ENCODE data around the gene OCA2. TPM values are rescaled to one million over a fixed set of nuclear protein-coding genes. Genes with fewer than 3 reads are reported as not detected.

OCA2 gene
- polyA plus RNA-seq, 1 donor (not counting 4 experiments of a cell fraction or from before 2014, with no cell fraction given) = 0.05 TPM

GRCh38 chr15:27798807-27799206 lies 300.3 kb downstream of the OCA2 start:
- no peak for FAIRE-seq
- no peaks in the 10 kb centered on the region for H3K4me1 ChIP-seq (ENCODE audit: control insufficient read depth, extremely low read depth, insufficient read depth, low read length)
- H3K9me1 ChIP-seq (ENCODE audit: control insufficient read depth, extremely low read depth, insufficient read depth, low read length) = no peaks in the 10 kb centered on the region
- no peaks in the 10 kb centered on the region for H3K79me2 ChIP-seq (ENCODE audit: control insufficient read depth, insufficient read depth, low read length)
- no peak overlapping the region for H3K27ac ChIP-seq (ENCODE audit: control insufficient read depth, insufficient read depth, low read length)
- no peaks in the 10 kb centered on the region for H4K20me1 ChIP-seq (ENCODE audit: control insufficient read depth, extremely low read depth, insufficient read depth, low read length)
- H3K9ac ChIP-seq (ENCODE audit: control insufficient read depth, extremely low read depth, insufficient read depth, low read length) = no peak overlapping the region
- H3K27me3 ChIP-seq (ENCODE audit: control insufficient read depth, extremely low read depth, insufficient read depth, low read length) = no peaks in the 10 kb centered on the region
- H3K36me3 ChIP-seq (ENCODE audit: control insufficient read depth in 2 of 2, extremely low read depth in 1 of 2, insufficient read depth in 2 of 2, low read length in 2 of 2) = no peaks in the 10 kb centered on the region
- no peak overlapping the region for H3K4me3 ChIP-seq (ENCODE audit: control insufficient read depth in 2 of 3, extremely low read depth in 1 of 3, insufficient read depth in 2 of 3, low read depth in 1 of 3, low read length in 3 of 3)
- DNase-seq (ENCODE audit: low read depth, low spot score) = no peak
- H3K4me2 ChIP-seq (ENCODE audit: control insufficient read depth, extremely low read depth, insufficient read depth, low read depth, low read length) = no peak overlapping the region
- dilution Hi-C loops (cut with MboI; ENCODE audit: extremely low pct_ligation_motif_present, low sequenced_read_pairs) = no loop called here
- H3K9me3 ChIP-seq (ENCODE audit: control insufficient read depth, low read depth, low read length) = no peaks in the 10 kb centered on the region
- TF ChIP-seq CTCF (optimal IDR thresholded peaks at IDR 0.05 in 1 of 3, IDR thresholded peaks at IDR 0.05 in 1 of 3, conservative IDR thresholded peaks at IDR 0.05 in 1 of 3; ENCODE audit: extremely low read depth in 1 of 3, insufficient read depth in 2 of 3, low read length in 3 of 3) = no peak
- TF ChIP-seq EZH2 (IDR thresholded peaks at IDR 0.05; ENCODE audit: low read length) = no peak
- H2AFZ ChIP-seq (ENCODE audit: control insufficient read depth, low read length) = no peak overlapping the region

GRCh38 chr15:27797765-27798164 lies 301.4 kb downstream of the OCA2 start:
- Histone ChIP-seq H3K9ac (ENCODE audit: control insufficient read depth, extremely low read depth, insufficient read depth, low read length) (no peak overlapping the region), H3K9me3 (ENCODE audit: control insufficient read depth, low read depth, low read length) (no peaks in the 10 kb centered on the region), H3K9me1 (ENCODE audit: control insufficient read depth, extremely low read depth, insufficient read depth, low read length) (no peaks in the 10 kb centered on the region), H3K4me1 (ENCODE audit: control insufficient read depth, extremely low read depth, insufficient read depth, low read length) (no peaks in the 10 kb centered on the region), H3K27ac (ENCODE audit: control insufficient read depth, insufficient read depth, low read length) (no peak overlapping the region), H3K36me3 (ENCODE audit: control insufficient read depth in 2 of 2, extremely low read depth in 1 of 2, insufficient read depth in 2 of 2, low read length in 2 of 2) (no peaks in the 10 kb centered on the region), H3K4me2 (ENCODE audit: control insufficient read depth, extremely low read depth, insufficient read depth, low read depth, low read length) (no peak overlapping the region), H3K4me3 (ENCODE audit: control insufficient read depth in 2 of 3, extremely low read depth in 1 of 3, insufficient read depth in 2 of 3, low read depth in 1 of 3, low read length in 3 of 3) (no peak overlapping the region), H2AFZ (ENCODE audit: control insufficient read depth, low read length) (no peak overlapping the region), H3K79me2 (ENCODE audit: control insufficient read depth, insufficient read depth, low read length) (no peaks in the 10 kb centered on the region), H3K27me3 (ENCODE audit: control insufficient read depth, extremely low read depth, insufficient read depth, low read length) (no peaks in the 10 kb centered on the region), H4K20me1 (ENCODE audit: control insufficient read depth, extremely low read depth, insufficient read depth, low read length) (no peaks in the 10 kb centered on the region)
- no peak for DNase-seq (ENCODE audit: low read depth, low spot score)
- no peak for FAIRE-seq
- TF ChIP-seq EZH2 (IDR thresholded peaks at IDR 0.05; ENCODE audit: low read length) (no peak), CTCF (optimal IDR thresholded peaks at IDR 0.05 in 1 of 3, IDR thresholded peaks at IDR 0.05 in 1 of 3, conservative IDR thresholded peaks at IDR 0.05 in 1 of 3; ENCODE audit: extremely low read depth in 1 of 3, insufficient read depth in 2 of 3, low read length in 3 of 3) (no peak)
- dilution Hi-C loops (cut with MboI; ENCODE audit: extremely low pct_ligation_motif_present, low sequenced_read_pairs) = no loop called here
